Activated CD4-positive, alpha-beta T cell treated with anti-CD3 and anti-CD28 coated beads, Interleukin-2, amount 10 ng/mL, durations not matched to agents 24 days and 14 days (primary cell): ENCODE measurements around the gene MXRA7. TPM values are rescaled to one million over a fixed set of nuclear protein-coding genes. Genes with fewer than 3 reads are reported as not detected.
"Not testable (repeated sequence)": the region's sequence is repeated elsewhere in the genome, so short reads cannot be mapped to it uniquely, and the experiment has no call there.

Experiments used
- DNase-seq: peaks from one replicate; pipeline ENCODE4 v3.0.0; 2022
- H3K27ac Mint-ChIP-seq: one replicate; pipeline ENCODE4 v1.8.0; 2022; ENCODE audit warnings: mild to moderate bottlenecking, mixed read lengths
- H3K27me3 Mint-ChIP-seq: one replicate; pipeline ENCODE4 v1.8.0; 2022; ENCODE audit warnings: mixed read lengths
- H3K36me3 Mint-ChIP-seq: one replicate; pipeline ENCODE4 v1.8.0; 2022; ENCODE audit warnings: low read depth, mild to moderate bottlenecking, mixed read lengths
- H3K4me1 Mint-ChIP-seq: one replicate; pipeline ENCODE4 v1.8.0; 2021; ENCODE audit warnings: mixed read lengths
- H3K4me3 Mint-ChIP-seq: one replicate; pipeline ENCODE4 v1.8.0; 2022; ENCODE audit warnings: mild to moderate bottlenecking, moderate library complexity, mixed read lengths
- H3K9me3 Mint-ChIP-seq: one replicate; pipeline ENCODE4 v1.8.0; 2021; ENCODE audit warnings: mixed read lengths
- intact Hi-C: fragments of 100-400 bp; cut with micrococcal nuclease; formaldehyde crosslinking; loops from one replicate; pipeline ENCODE4 v1.15.1; 2023
- total RNA-seq: library from RNA; stranded (reverse); gene quantifications from 2 replicates; pipeline ENCODE4 v1.2.3, GENCODE V29; 2022

Gene MXRA7
- total RNA-seq, 1 donor from 2014 or later: 3.7 TPM

DNA sequence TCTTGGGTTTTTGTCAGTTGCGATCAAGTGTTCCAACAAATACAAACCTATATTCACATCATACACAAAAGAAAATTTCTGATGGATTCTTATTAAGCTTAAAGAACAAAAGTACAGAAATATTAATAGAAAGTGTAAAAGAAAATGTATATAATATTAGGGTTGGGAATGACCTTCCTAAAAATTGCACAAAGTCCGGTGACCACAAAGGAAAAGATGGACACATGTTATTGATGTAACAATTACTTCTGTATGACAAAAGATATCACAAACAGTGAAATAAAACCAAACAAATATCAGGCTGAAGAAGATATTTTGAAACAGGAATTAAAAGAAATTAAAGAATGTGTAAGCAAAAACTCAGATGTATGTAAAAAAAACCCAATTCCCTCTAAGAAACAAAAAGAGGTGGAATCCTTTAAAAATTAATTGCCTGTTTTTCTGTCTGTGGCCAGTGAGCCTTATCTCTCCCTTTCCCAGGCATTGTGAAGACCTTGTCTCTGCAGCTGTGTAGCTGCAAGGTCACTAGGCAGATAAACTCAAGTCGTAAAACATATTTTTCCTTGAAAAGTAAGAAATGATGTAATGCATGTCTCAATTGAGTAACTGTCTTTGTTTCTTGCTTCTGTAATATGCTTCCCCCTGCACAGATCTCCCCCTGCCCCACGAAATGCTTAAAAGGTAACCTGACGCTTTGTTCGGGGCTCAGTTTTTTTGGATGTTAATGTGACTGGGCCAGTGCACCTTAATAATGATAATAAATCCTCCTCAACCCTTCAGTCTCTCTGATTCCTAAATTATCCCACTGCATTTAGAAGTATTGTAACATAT lies 70.0 kb downstream of the MXRA7 start:
- no peaks in the 10 kb centered on the region for H3K36me3 Mint-ChIP-seq
- H3K4me3 Mint-ChIP-seq: no peak overlapping the region
- intact Hi-C loops: no loop called here
- H3K9me3 Mint-ChIP-seq: no peaks in the 10 kb centered on the region
- no peak overlapping the region for H3K27ac Mint-ChIP-seq
- H3K27me3 Mint-ChIP-seq: peaks cover 7% of the 10 kb centered on the region
- no peak for DNase-seq
- peaks cover 6% of the 10 kb centered on the region for H3K4me1 Mint-ChIP-seq

DNA sequence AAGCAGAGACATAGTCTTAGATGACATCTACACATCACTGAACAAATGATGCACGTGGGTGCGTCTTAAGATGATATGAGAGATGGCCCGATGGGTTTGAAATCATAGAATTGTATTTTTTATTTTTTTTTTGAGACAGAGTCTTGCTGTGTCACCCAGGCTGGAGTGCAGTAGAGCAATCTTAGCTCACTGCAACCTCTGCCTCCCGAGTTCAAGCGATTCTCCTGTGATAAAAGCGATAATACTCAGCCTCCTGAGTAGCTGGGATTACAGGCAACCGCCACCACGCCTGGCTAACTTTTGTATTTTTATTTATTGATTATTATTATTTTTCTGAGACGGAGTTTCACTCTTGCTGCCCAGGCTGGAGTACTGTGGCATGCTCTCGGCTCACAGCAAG lies 72.5 kb downstream of the MXRA7 start:
- Mint-ChIP-seq H3K27ac (no peak overlapping the region), H3K36me3 (no peaks in the 10 kb centered on the region), H3K4me1 (peaks cover 4% of the 10 kb centered on the region), H3K4me3 (no peak overlapping the region), H3K27me3 (peaks cover 8% of the 10 kb centered on the region), H3K9me3 (no peaks in the 10 kb centered on the region)
- intact Hi-C loops: no loop called here
- DNase-seq: no peak

DNA sequence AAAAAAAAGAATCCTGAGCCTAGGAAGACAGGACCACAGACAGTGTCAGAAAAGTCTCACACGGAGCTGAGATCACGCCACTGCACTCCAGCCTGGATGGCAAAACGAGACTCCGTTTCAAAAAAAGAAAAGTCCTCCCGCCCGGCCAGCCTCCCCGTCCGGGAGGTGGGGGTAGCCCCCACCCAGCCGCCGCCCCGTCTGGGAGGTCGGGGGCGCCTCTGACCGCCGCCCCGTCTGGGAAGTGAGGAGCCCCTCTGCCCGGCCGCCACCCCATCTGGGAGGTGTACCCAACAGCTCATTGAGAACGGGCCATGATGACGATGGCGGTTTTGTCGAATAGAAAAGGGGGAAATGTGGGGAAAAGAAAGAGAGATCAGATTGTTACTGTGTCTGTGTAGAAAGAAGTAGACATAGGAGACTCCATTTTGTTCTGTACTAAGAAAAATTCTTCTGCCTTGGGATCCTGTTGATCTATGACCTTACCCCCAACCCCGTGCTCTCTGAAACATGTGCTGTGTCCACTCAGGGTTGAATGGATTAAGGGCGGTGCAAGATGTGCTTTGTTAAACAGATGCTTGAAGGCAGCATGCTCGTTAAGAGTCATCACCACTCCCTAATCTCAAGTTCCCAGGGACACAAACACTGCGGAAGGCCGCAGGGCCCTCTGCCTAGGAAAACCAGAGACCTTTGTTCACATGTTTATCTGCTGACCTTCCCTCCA lies 74.1 kb downstream of the MXRA7 start:
- H3K27ac Mint-ChIP-seq, intact Hi-C loops: not testable (repeated sequence)

GRCh38 chr17:76635659-76636360 lies 75.0 kb downstream of the MXRA7 start:
- Mint-ChIP-seq H3K4me3 (no peak overlapping the region), H3K9me3 (no peaks in the 10 kb centered on the region), H3K4me1 (no peaks in the 10 kb centered on the region), H3K27me3 (peaks cover 6% of the 10 kb centered on the region), H3K27ac (no peak overlapping the region), H3K36me3 (no peaks in the 10 kb centered on the region)
- intact Hi-C loops: no loop called here
- no peak for DNase-seq

More for the DNA sequence above, 74.1 kb downstream of the MXRA7 start:
- not testable (repeated sequence) for H3K27me3 Mint-ChIP-seq, H3K4me1 Mint-ChIP-seq, H3K36me3 Mint-ChIP-seq, DNase-seq, H3K9me3 Mint-ChIP-seq, H3K4me3 Mint-ChIP-seq

- no peak overlapping the region for H3K4me3 Mint-ChIP-seq
- peaks cover 6% of the 10 kb centered on the region for H3K27me3 Mint-ChIP-seq
- H3K9me3 Mint-ChIP-seq: no peaks in the 10 kb centered on the region
- intact Hi-C loops: no loop called here
- H3K27ac Mint-ChIP-seq: no peak overlapping the region
- H3K36me3 Mint-ChIP-seq: no peaks in the 10 kb centered on the region
- no peak for DNase-seq
- H3K4me1 Mint-ChIP-seq: no peaks in the 10 kb centered on the region
Measured at GRCh38 chr17:76635039-76635438, 75.7 kb downstream of the MXRA7 start.

GRCh38 chr17:76633628-76634328 lies 77.0 kb downstream of the MXRA7 start:
- Mint-ChIP-seq H3K27ac (no peak overlapping the region), H3K9me3 (no peaks in the 10 kb centered on the region)
- intact Hi-C loops: no loop called here

DNA sequence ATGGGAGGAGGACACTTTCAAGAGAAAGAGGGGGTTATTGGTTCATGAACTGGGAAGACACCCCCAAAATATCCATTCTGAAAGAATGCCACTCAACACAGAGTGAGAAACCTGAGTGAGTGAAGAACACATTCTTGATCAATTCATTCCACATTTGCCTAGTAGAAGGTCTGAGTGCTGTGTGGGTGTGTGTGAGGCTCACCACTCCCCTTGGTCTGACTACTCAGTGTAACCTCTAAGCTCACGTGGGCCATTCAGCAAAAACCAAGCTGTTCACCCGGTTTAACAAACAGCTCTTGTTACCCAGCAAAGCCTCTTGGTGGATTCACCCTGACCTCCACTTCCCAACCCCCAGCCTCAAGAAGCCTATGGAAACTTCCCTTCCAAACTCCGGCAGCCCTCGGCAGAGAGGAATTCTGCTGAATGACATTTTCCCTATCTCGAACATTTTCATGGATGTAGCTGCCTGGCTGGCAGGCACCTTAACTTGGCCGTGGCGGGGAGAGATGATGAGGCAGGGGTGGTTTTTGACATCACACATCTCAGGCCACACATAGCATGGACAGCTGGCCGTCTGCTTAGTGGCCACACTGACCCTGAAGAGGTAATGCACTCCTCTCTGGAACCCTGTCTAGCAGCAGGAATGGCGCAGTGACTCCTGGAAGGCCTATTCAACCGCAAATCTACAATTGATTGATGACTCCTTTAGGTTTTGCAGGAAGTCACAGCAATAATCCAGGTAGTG lies 78.8 kb downstream of the MXRA7 start:
- no peaks in the 10 kb centered on the region for H3K4me1 Mint-ChIP-seq
- H3K27ac Mint-ChIP-seq: no peak overlapping the region
- no peaks in the 10 kb centered on the region for H3K9me3 Mint-ChIP-seq
- DNase-seq: no peak
- no peaks in the 10 kb centered on the region for H3K36me3 Mint-ChIP-seq
- peaks cover 3% of the 10 kb centered on the region for H3K27me3 Mint-ChIP-seq
- intact Hi-C loops: no loop called here
- no peak overlapping the region for H3K4me3 Mint-ChIP-seq

More at GRCh38 chr17:76633628-76634328, 77.0 kb downstream of the MXRA7 start:
- Mint-ChIP-seq H3K36me3 (no peaks in the 10 kb centered on the region), H3K27me3 (peaks cover 4% of the 10 kb centered on the region), H3K4me1 (no peaks in the 10 kb centered on the region), H3K4me3 (no peak overlapping the region)
- DNase-seq: no peak

DNA sequence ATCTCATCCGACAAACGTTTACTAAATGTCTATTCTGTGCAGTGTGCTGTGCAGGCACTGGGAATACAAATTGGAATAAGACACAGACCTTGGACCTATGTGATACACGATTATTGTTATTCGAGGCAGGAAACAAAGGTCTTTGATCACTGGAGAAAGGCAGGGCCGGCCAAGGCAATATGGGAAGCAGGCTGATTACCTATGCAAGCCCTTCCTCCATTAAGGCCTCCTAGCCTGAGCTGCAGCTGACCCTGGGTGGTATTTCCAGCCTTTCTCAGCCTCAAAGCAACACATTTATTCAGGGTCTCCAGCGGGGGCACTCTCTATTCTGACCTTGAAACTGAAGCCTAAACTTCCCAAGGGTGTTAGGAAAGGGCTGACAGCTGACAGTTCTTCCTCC lies 80.6 kb downstream of the MXRA7 start:
- Mint-ChIP-seq H3K4me3 (no peak overlapping the region), H3K9me3 (no peaks in the 10 kb centered on the region), H3K27me3 (peaks cover 6% of the 10 kb centered on the region), H3K4me1 (no peaks in the 10 kb centered on the region), H3K36me3 (no peaks in the 10 kb centered on the region), H3K27ac (no peak overlapping the region)
- intact Hi-C loops: no loop called here
- DNase-seq: no peak

Other genes starting within 250 kb of the MXRA7 start
- not detected in 2 replicates for gene AANAT, start 243.4 kb downstream of the MXRA7 start, total RNA-seq
- 45.4 and 54.5 TPM in 2 replicates for gene RHBDF2, start 209.5 kb downstream of the MXRA7 start, total RNA-seq
- not detected in 2 replicates for gene CYGB, start 173.3 kb downstream of the MXRA7 start, total RNA-seq
- not detected in 2 replicates for gene PRCD, start 170.9 kb downstream of the MXRA7 start, total RNA-seq
- not detected in 2 replicates for gene ST6GALNAC2, start 125.1 kb downstream of the MXRA7 start, total RNA-seq
- gene ST6GALNAC1, start 67.2 kb downstream of the MXRA7 start, total RNA-seq: 0.35 and 0.38 TPM in 2 replicates
- gene JMJD6, start 15.6 kb upstream of the MXRA7 start, total RNA-seq: 82.5 and 86.3 TPM in 2 replicates
- gene METTL23, start 15.9 kb upstream of the MXRA7 start, total RNA-seq: 32.9 and 35.5 TPM in 2 replicates
- gene SRSF2, start 26.4 kb upstream of the MXRA7 start, total RNA-seq: 515 and 539 TPM in 2 replicates
- 15.1 and 15.3 TPM in 2 replicates for gene MFSD11, start 27.2 kb upstream of the MXRA7 start, total RNA-seq
- 0.21 and 0.51 TPM in 2 replicates for gene MGAT5B, start 157.4 kb upstream of the MXRA7 start, total RNA-seq